K562 (cell line): ENCODE measurements around the gene PRR35. TPM values are rescaled to one million over a fixed set of nuclear protein-coding genes. Genes with fewer than 3 reads are reported as not detected.

Experiments used
- ATAC-seq: fragments of 200-7000 bp; cut with Tn5 transposase; 3 replicates; pipeline ENCODE4 v1.9.1; 2020; ENCODE audit warnings: moderate library complexity
- BruUV-seq: library from RNA; stranded (reverse); fragments of 400-500 nt; replicated peaks from 2 replicates; lab custom pipeline; 2021; lab: Mats Ljungman, UMichigan
- CTCF ChIA-PET: fragments of 300-600 bp; formaldehyde crosslinking; extraction: SDS; loops from one replicate; lab custom pipeline; 2021; ENCODE audit warnings: low intra/inter-chr PET ratio; lab: Yijun Ruan, JAX
- POLR2A ChIA-PET: fragments of 300-600, 350-650 bp; sonication (Branson Sonifier 250); formaldehyde crosslinking; extraction: SDS; loops from one replicate; lab custom pipeline; 2021; ENCODE audit warnings: antibody characterized with exemption, inconsistent platforms; lab: Yijun Ruan, JAX
- DNase-seq, 4 experiments: peaks; one replicate each; pipeline versions ENCODE4 v3.0.0 to v3.0.0-alpha.2; 2011 to 2018; ENCODE audit warnings: low spot score in 3 of 4, mixed read lengths in 3 of 4; ENCODE audit errors: extremely low read depth in 1 of 4
- FAIRE-seq: peaks from 2 replicates; lab custom pipeline; 2011; peaks lifted over from hg19 to GRCh38; lab: Jason Lieb, UNC
- H2AFZ ChIP-seq: 2 replicates; pipeline ENCODE4 v1.6.0; 2011; ENCODE audit warnings: low read depth, low read length, control low read depth, inconsistent platforms
- H3K27ac ChIP-seq: fragments of 200-600 bp; 3 replicates; pipeline ENCODE4 v1.8.0; 2011; ENCODE audit warnings: low read depth, mild to moderate bottlenecking, control low read depth, inconsistent platforms, low read length, moderate library complexity, mixed read lengths; ENCODE audit errors: extremely low read depth
- H3K27me3 ChIP-seq, 2 experiments: fragments of 300-600 bp in 1 of 2; 2 replicates in 1 of 2; 3 replicates in 1 of 2; pipeline versions ENCODE4 v1.6.0 to v1.8.0; 2011; ENCODE audit warnings: inconsistent platforms in 2 of 2, low read length in 2 of 2, mild to moderate bottlenecking in 1 of 2, mixed read lengths in 1 of 2, moderate library complexity in 1 of 2; ENCODE audit not compliant: control insufficient read depth in 2 of 2, insufficient read depth in 2 of 2
- H3K36me3 ChIP-seq: fragments of 300-600 bp; 3 replicates; pipeline ENCODE4 v1.8.0; 2011; ENCODE audit warnings: mild to moderate bottlenecking, low read length, inconsistent platforms; ENCODE audit not compliant: control insufficient read depth, insufficient read depth
- H3K4me1 ChIP-seq, 2 experiments: fragments of 200-600 bp in 1 of 2; replicated peaks in 1 of 2; 2 replicates in 1 of 2; 3 replicates in 1 of 2; pipeline versions ENCODE4 v1.5.1 to v1.8.0; 2011; ENCODE audit warnings: inconsistent platforms in 2 of 2, low read length in 2 of 2, mild to moderate bottlenecking in 1 of 2, mixed read lengths in 1 of 2, moderate library complexity in 1 of 2; ENCODE audit not compliant: control insufficient read depth in 2 of 2, insufficient read depth in 2 of 2
- H3K4me2 ChIP-seq: 2 replicates; pipeline ENCODE4 v1.6.1; 2011; ENCODE audit warnings: low read length, control low read depth, inconsistent platforms, mixed read lengths; ENCODE audit not compliant: insufficient read depth
- H3K4me3 ChIP-seq: fragments of 200-600 bp; sonication (generic), shearing (Covaris generic); 2 replicates; pipeline ENCODE4 v1.5.1; 2016; ENCODE audit warnings: control low read depth, inconsistent platforms
- H3K79me2 ChIP-seq: fragments of 200-600 bp; 3 replicates; pipeline ENCODE4 v1.8.0; 2011; ENCODE audit warnings: low read length, inconsistent platforms; ENCODE audit not compliant: control insufficient read depth, insufficient read depth
- H3K9ac ChIP-seq, 2 experiments: 2 replicates each; pipeline versions ENCODE4 v1.6.0 to v1.6.1; 2011; ENCODE audit warnings: low read depth in 2 of 2, low read length in 2 of 2, control low read depth in 1 of 2, inconsistent platforms in 1 of 2, mild to moderate bottlenecking in 1 of 2, mixed read lengths in 1 of 2; ENCODE audit not compliant: insufficient read depth in 1 of 2
- H3K9me1 ChIP-seq: one replicate; pipeline ENCODE4 v1.6.0; 2011; ENCODE audit warnings: inconsistent platforms, mild to moderate bottlenecking, low read length, moderate library complexity; ENCODE audit not compliant: control insufficient read depth, insufficient read depth
- H3K9me3 ChIP-seq: replicated peaks from 2 replicates; pipeline ENCODE4 v1.5.1; 2011; ENCODE audit warnings: low read depth, low read length, inconsistent platforms; ENCODE audit not compliant: control insufficient read depth, insufficient read depth
- H4K20me1 ChIP-seq: replicated peaks from 2 replicates; pipeline ENCODE4 v1.6.1; 2011; ENCODE audit warnings: low read length, inconsistent platforms, mixed read lengths; ENCODE audit not compliant: control insufficient read depth, insufficient read depth
- EGR1 ChIP-seq: fragments of 450-650 bp; conservative IDR thresholded peaks from 2 replicates; pipeline ENCODE4 v1.6.1; 2017; ENCODE audit warnings: mild to moderate bottlenecking
- POLR2B ChIP-seq: fragments of 450-650 bp; IDR thresholded peaks from 2 replicates; pipeline ENCODE4 v1.6.1; 2018; ENCODE audit warnings: low read depth; ENCODE audit not compliant: partially characterized antibody
- PTBP1 ChIP-seq: fragments of 200-400 bp; formaldehyde crosslinking; IDR thresholded peaks from 2 replicates; pipeline ENCODE4 v1.6.1; 2017; ENCODE audit warnings: low read depth, low read length
- RBM22 ChIP-seq: fragments of 200-400 bp; formaldehyde crosslinking; IDR thresholded peaks from 2 replicates; pipeline ENCODE4 v1.6.1; 2018; ENCODE audit warnings: low read length, low read depth; ENCODE audit not compliant: poor library complexity, severe bottlenecking
- RREB1 ChIP-seq: fragments of 250-450 bp; sonication (Bioruptor Pico); IDR thresholded peaks from 2 replicates; pipeline ENCODE4 v1.4.0; 2020
- TFAP4 ChIP-seq: sonication (generic); formaldehyde crosslinking; IDR thresholded peaks from 2 replicates; pipeline ENCODE4 v1.8.0; 2022; ENCODE audit warnings: missing genetic modification reagents, mild to moderate bottlenecking, moderate library complexity, borderline replicate concordance
- WGBS: fragments of 100-300 bp; shearing (Covaris generic); methylation state at CpG from one replicate; pipeline ENCODE4 v1.1.6; 2016; ENCODE audit warnings: low coverage, mixed read lengths; ENCODE audit not compliant: insufficient coverage; ENCODE audit errors: missing lambda C conversion rate; 5-methylcytosine and 5-hydroxymethylcytosine counted together
- in situ Hi-C: fragments of 300-500 bp; cut with MboI; formaldehyde crosslinking; loops from 4 replicates; pipeline ENCODE4 v1.15.0; 2018; ENCODE audit warnings: inconsistent platforms, mixed read lengths
- intact Hi-C: fragments of 100-400 bp; cut with micrococcal nuclease; formaldehyde crosslinking; loops from 2 replicates; pipeline ENCODE4 v1.14.2; 2022
- polyA plus RNA-seq, 8 experiments: library from polyadenylated mRNA; depleted of rRNA in 4 of 8; stranded (reverse) in 5 of 8; unstranded in 3 of 8; fragments of >200 nt; fragmentation: Nextera tagmentation in 2 of 8; fragmentation: Illumina TruSeq in 1 of 8; extraction: Ambion mirVana in 2 of 8; extraction: Trizol in 1 of 8; gene quantifications; 2 replicates each; pipeline versions ENCODE4 v1.2.1 to v1.2.3, GENCODE V29; 2011 to 2014; ENCODE audit warnings: inconsistent platforms in 1 of 8, missing spikeins in 1 of 8
- total RNA-seq, 7 experiments: library from RNA; depleted of rRNA in 6 of 7; stranded (reverse); fragments of >200 nt in 6 of 7; fragmentation: Illumina TruSeq in 2 of 7; extraction: Trizol in 2 of 7; gene quantifications; 2 replicates each; pipeline versions ENCODE4 v1.2.1 to v1.2.3, GENCODE V29; 2011 to 2021; ENCODE audit warnings: low replicate concordance in 1 of 7

Gene PRR35
- total and polyA plus RNA-seq, 9 of the 15 experiments (the other 6 are each of a cell fraction or from before 2014, with no cell fraction given) = 0.17 to 0.45 (median 0.21) TPM; not detected in 5

GRCh38 chr16:583470-583814, 23.2 kb downstream of the PRR35 start:
- ATAC-seq (no peak), FAIRE-seq (no peak), DNase-seq (peak in 1 of 4 experiments; percentile 37)
- in situ Hi-C loops = no loop called here
- Histone ChIP-seq H3K4me1 (peaks cover 9 to 83% of the 10 kb centered on the region in 2 experiments), H3K4me3 (no peak overlapping the region), H3K9me1 (peaks cover 5% of the 10 kb centered on the region), H3K9ac (0 out of 4 replicates have a peak overlapping the region, but pooled peaks of 1 of the 2 experiments have one; percentile 36), H3K9me3 (no peaks in the 10 kb centered on the region), H4K20me1 (peaks cover 10% of the 10 kb centered on the region; the same call in 1 of the 2 replicates), H3K79me2 (peaks cover 16% of the 10 kb centered on the region), H3K27ac (no peak overlapping the region), H3K36me3 (peaks cover 7% of the 10 kb centered on the region; the same call in 1 of the 3 replicates), H3K4me2 (no peak overlapping the region), H2AFZ (no peak overlapping the region), H3K27me3 (no peaks in the 10 kb centered on the region)
- POLR2A ChIA-PET = interaction anchor here (0.6 kb wide), 2 partner anchors 66 to 362 kb away, joined by 4 read pairs; no protein-coding TSS in a partner anchor
- CTCF ChIA-PET = no interaction called here
- BruUV-seq = no TSS peak
- TF ChIP-seq RBM22 = peak; percentile 2
- TF ChIP-seq EGR1 = peak; percentile 49; the same call in 1 of the 2 replicates
- TF ChIP-seq POLR2B = peak; percentile 8
- 0 out of 2 replicates have a peak, but pooled peaks have one; percentile 3 for TF ChIP-seq TFAP4 (CRISPR knock-in tag)
- no peak for TF ChIP-seq RREB1 (CRISPR knock-in tag)
- TF ChIP-seq PTBP1 = no peak
- 64% methylated on average over 12 of the region's 16 CpGs for WGBS
- intact Hi-C loops = no loop called here
